ENCODE data around the gene RBP5. TPM values are rescaled to one million over a fixed set of nuclear protein-coding genes. Genes with fewer than 3 reads are reported as not detected.

Gene RBP5
- polyA plus RNA-seq, 2 of the 4 experiments (the other 2 are of a cell fraction), result 0.25 TPM; not detected in 1

DNA sequence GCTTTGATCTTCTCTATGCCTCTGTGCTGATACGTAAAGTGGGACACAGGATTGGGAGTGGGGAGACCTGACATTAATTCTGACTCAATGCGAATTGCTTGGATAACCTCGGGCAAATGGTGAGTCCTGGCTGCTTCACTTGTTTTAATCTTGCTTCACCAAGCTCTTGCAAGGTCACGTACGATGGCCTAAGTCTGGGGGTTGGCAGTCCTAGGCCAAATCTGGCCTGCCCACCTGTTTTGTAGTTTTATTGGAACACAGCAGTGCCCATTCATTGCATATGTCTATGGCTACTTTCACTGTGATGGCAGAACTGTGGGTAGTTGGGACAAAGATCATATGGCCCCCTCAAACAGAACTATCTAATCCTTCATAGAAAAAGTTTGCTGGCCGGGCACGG, 14.9 kb upstream of the RBP5 start:
- FAIRE-seq, result no peak
- H3K4me3 ChIP-seq, result no peak overlapping the region

GRCh38 chr12:7142809-7143465, 14.2 kb upstream of the RBP5 start:
- no peak overlapping the region for H3K27ac ChIP-seq
- FAIRE-seq (no peak), ATAC-seq (peak; percentile 7 to 12; a peak in 2 of 6 replicates), DNase-seq (ENCODE audit: low read depth in 1 of 2, low spot score in 1 of 2) (no peak)
- H3K4me3 ChIP-seq, result no peak overlapping the region
- H3K4me1 ChIP-seq, result no peaks in the 10 kb centered on the region
- H3K9me3 ChIP-seq, result no peaks in the 10 kb centered on the region
- WGBS (ENCODE audit: missing lambda C conversion rate), result 92% methylated on average over 18 of the region's 18 CpGs
- POLR2A ChIA-PET, result no interaction called here
- no peak overlapping the region for H3K4me2 ChIP-seq
- TF ChIP-seq PBX3 (IDR thresholded peaks at IDR 0.05) (no peak), ZFP36 (IDR thresholded peaks at IDR 0.05; ENCODE audit: borderline replicate concordance, partially characterized antibody) (no peak), SMC3 (IDR thresholded peaks at IDR 0.05) (no peak), RCOR1 (IDR thresholded peaks at IDR 0.05; ENCODE audit: low read depth, low read length) (no peak), MAFK (IDR thresholded peaks at IDR 0.05; ENCODE audit: partially characterized antibody) (no peak), RFX5 (IDR thresholded peaks at IDR 0.05) (no peak), RARB (CRISPR knock-in tag; IDR thresholded peaks at IDR 0.05) (no peak)
- TF ChIP-seq, protein P1, sequence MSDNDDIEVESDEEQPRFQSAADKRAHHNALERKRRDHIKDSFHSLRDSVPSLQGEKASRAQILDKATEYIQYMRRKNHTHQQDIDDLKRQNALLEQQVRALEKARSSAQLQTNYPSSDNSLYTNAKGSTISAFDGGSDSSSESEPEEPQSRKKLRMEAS (IDR thresholded peaks at IDR 0.05), result no peak
- CTCF ChIA-PET, result interaction anchor here (0.8 to 7.7 kb wide), 17 partner anchors 8 to 496 kb away, joined by 3 to 75 read pairs (median 6); partner anchors contain the start of genes C1RL and C1S

More for the DNA sequence above, 14.9 kb upstream of the RBP5 start:
- ChIA-PET CTCF (interaction anchor here (0.9 to 7.7 kb wide), 26 partner anchors 8 to 494 kb away, joined by 3 to 75 read pairs (median 6); partner anchors contain the start of genes C1RL, C1S and PEX5), POLR2A (no interaction called here)
- TF ChIP-seq, protein P2, sequence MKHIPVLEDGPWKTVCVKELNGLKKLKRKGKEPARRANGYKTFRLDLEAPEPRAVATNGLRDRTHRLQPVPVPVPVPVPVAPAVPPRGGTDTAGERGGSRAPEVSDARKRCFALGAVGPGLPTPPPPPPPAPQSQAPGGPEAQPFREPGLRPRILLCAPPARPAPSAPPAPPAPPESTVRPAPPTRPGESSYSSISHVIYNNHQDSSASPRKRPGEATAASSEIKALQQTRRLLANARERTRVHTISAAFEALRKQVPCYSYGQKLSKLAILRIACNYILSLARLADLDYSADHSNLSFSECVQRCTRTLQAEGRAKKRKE (CRISPR knock-in tag; IDR thresholded peaks at IDR 0.05; ENCODE audit: low read depth), result no peak
- TF ChIP-seq RAD21 (conservative IDR thresholded peaks at IDR 0.05 in 1 of 2, IDR thresholded peaks at IDR 0.05 in 1 of 2) (no peak), MAFK (IDR thresholded peaks at IDR 0.05; ENCODE audit: partially characterized antibody) (no peak), NPAS2 (CRISPR knock-in tag; IDR thresholded peaks at IDR 0.05; ENCODE audit: borderline replicate concordance) (no peak), ESRRA (IDR thresholded peaks at IDR 0.05; ENCODE audit: borderline replicate concordance, low read length) (no peak), NR3C1 (IDR thresholded peaks at IDR 0.05) (no peak), CEBPB (IDR thresholded peaks at IDR 0.05) (no peak), POLR2A (IDR thresholded peaks at IDR 0.05; ENCODE audit: low read length) (no peak), ZSCAN20 (CRISPR knock-in tag; IDR thresholded peaks at IDR 0.05) (no peak), ZNF302 (CRISPR knock-in tag; IDR thresholded peaks at IDR 0.05) (no peak)
- TF ChIP-seq, protein P3, sequence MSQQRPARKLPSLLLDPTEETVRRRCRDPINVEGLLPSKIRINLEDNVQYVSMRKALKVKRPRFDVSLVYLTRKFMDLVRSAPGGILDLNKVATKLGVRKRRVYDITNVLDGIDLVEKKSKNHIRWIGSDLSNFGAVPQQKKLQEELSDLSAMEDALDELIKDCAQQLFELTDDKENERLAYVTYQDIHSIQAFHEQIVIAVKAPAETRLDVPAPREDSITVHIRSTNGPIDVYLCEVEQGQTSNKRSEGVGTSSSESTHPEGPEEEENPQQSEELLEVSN (IDR thresholded peaks at IDR 0.05; ENCODE audit: borderline replicate concordance, low read depth), result no peak
- Histone ChIP-seq H3K4me1 (no peaks in the 10 kb centered on the region), H3K9me3 (no peaks in the 10 kb centered on the region), H3K27ac (no peak overlapping the region), H3K4me2 (no peak overlapping the region)
- WGBS (ENCODE audit: missing lambda C conversion rate), result 88% methylated on average over 7 of the region's 7 CpGs
- no peak for DNase-seq (ENCODE audit: low read depth in 1 of 2, low spot score in 1 of 2)
- ATAC-seq, result no peak

DNA sequence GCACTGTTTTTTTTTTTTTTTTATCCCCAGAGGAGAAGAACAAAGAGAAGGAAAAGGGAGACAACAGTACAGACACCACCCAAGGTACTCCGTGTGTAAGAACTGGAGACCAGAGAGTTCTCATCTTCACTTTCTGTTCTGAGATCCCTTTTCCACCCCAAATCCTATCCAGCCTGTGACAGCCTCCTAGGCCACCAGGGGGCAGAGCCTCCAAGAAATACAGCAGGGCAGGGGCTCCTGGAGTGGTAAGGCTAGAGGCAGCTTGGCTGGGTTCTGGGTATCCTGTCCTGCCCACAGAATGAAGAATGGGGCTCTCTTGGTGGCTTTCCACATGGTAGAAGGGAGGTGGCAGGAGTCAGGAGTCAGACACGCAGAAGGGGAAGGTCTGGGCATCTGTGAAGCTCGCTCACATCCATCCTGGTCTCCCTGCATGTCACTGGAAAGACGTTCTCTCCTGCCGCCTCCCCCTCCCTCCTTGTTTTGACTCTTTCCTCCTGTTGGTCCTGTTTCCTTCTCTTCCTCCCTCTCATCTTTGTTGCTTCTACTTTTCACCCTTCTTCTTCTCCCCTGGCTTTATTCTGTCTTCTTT, 13.5 kb upstream of the RBP5 start:
- 70% methylated on average over 5 of the region's 5 CpGs for WGBS (ENCODE audit: missing lambda C conversion rate)
- no peak overlapping the region for H3K27ac ChIP-seq
- FAIRE-seq, result no peak
- H3K4me2 ChIP-seq, result no peak overlapping the region
- H3K9me3 ChIP-seq, result no peaks in the 10 kb centered on the region
- TF ChIP-seq NPAS2 (CRISPR knock-in tag; IDR thresholded peaks at IDR 0.05; ENCODE audit: borderline replicate concordance) (no peak), NR3C1 (IDR thresholded peaks at IDR 0.05) (no peak), CTCF (IDR thresholded peaks at IDR 0.05) (peak; percentile 64), SMC3 (IDR thresholded peaks at IDR 0.05) (peak; percentile 50), RARB (CRISPR knock-in tag; IDR thresholded peaks at IDR 0.05) (no peak), CEBPB (IDR thresholded peaks at IDR 0.05) (no peak), JUN (IDR thresholded peaks at IDR 0.05) (no peak), FOSL2 (IDR thresholded peaks at IDR 0.05) (no peak), FOSL2 (CRISPR knock-in tag; IDR thresholded peaks at IDR 0.05) (no peak), BHLHE40 (IDR thresholded peaks at IDR 0.05; ENCODE audit: low read depth, low read length) (no peak), RAD21 (conservative IDR thresholded peaks at IDR 0.05 in 1 of 2, IDR thresholded peaks at IDR 0.05 in 1 of 2) (peak in 1 of 2 experiments; percentile 56; a peak in 3 of 5 replicates), CBX8 (IDR thresholded peaks at IDR 0.05) (no peak), HOXB5 (CRISPR knock-in tag; IDR thresholded peaks at IDR 0.05) (no peak), MAFK (IDR thresholded peaks at IDR 0.05; ENCODE audit: partially characterized antibody) (no peak)
- TF ChIP-seq, protein P4, sequence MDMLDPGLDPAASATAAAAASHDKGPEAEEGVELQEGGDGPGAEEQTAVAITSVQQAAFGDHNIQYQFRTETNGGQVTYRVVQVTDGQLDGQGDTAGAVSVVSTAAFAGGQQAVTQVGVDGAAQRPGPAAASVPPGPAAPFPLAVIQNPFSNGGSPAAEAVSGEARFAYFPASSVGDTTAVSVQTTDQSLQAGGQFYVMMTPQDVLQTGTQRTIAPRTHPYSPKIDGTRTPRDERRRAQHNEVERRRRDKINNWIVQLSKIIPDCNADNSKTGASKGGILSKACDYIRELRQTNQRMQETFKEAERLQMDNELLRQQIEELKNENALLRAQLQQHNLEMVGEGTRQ (IDR thresholded peaks at IDR 0.05), result no peak
- ChIA-PET POLR2A (no interaction called here), CTCF (interaction anchor here (0.6 to 7.7 kb wide), 21 partner anchors 8 to 930 kb away, joined by 3 to 75 read pairs (median 4); partner anchors contain the start of genes C1RL and PEX5)
- H3K4me3 ChIP-seq, result no peak overlapping the region
- ATAC-seq, result peak; percentile 88 to 94
- no peaks in the 10 kb centered on the region for H3K4me1 ChIP-seq
- DNase-seq (ENCODE audit: low read depth in 1 of 2, low spot score in 1 of 2), result peak; percentile 59 to 87

Measured in A549 (cell line).